HuH-7.5 (cell line): ENCODE results near the gene EGFL7.

Experiments
- DNase-seq: peaks from one replicate; pipeline ENCODE4 v3.0.0; 2011; ENCODE audit warnings: low spot score

The EGFL7 gene

GRCh38 chr9:136644343-136644592, 18.4 kb upstream of the EGFL7 start:
- DNase-seq: no peak

GRCh38 chr9:136644593-136645351, 17.9 kb upstream of the EGFL7 start:
- no peak for DNase-seq

- DNase-seq: no peak
Observed at GRCh38 chr9:136645352-136645902, 17.3 kb upstream of the EGFL7 start.

- no peak for DNase-seq
Observed at GRCh38 chr9:136645903-136646754, 16.6 kb upstream of the EGFL7 start.

GRCh38 chr9:136646827-136647711, 15.6 kb upstream of the EGFL7 start:
- no peak for DNase-seq

GRCh38 chr9:136648751-136649150, 14.0 kb upstream of the EGFL7 start:
- no peak for DNase-seq

GRCh38 chr9:136650021-136650420, 12.7 kb upstream of the EGFL7 start:
- DNase-seq: no peak

- DNase-seq: no peak
Observed at GRCh38 chr9:136650648-136651047, 12.1 kb upstream of the EGFL7 start.

- no peak for DNase-seq
Observed at GRCh38 chr9:136651860-136652259, 10.9 kb upstream of the EGFL7 start.

GRCh38 chr9:136653323-136654079, 9.2 kb upstream of the EGFL7 start:
- DNase-seq: no peak

- DNase-seq: no peak
Observed at GRCh38 chr9:136654820-136655535, 7.7 kb upstream of the EGFL7 start.

- DNase-seq: no peak
Observed at GRCh38 chr9:136655536-136656182, 7.1 kb upstream of the EGFL7 start.

GRCh38 chr9:136656183-136656738, 6.5 kb upstream of the EGFL7 start:
- DNase-seq: no peak

- no peak for DNase-seq
Observed at GRCh38 chr9:136656795-136657611, 5.7 kb upstream of the EGFL7 start.

- no peak for DNase-seq
Observed at GRCh38 chr9:136657974-136658848, 4.5 kb upstream of the EGFL7 start.

GRCh38 chr9:136658849-136659535, 3.7 kb upstream of the EGFL7 start:
- no peak for DNase-seq
